Measurements from ENCODE around the gene CHST8.

Gene CHST8

GRCh38 chr19:33673258-33673875 is 51.6 kb downstream of the CHST8 start:
- DNase-seq (ENCODE audit: low read depth, low spot score) = no peak

GRCh38 chr19:33673996-33674625 is 52.4 kb downstream of the CHST8 start:
- no peak for DNase-seq (ENCODE audit: low read depth, low spot score)

- DNase-seq (ENCODE audit: low read depth, low spot score) = no peak
These were observed 53.0 kb downstream of the CHST8 start for GRCh38 chr19:33674626-33675367.

- DNase-seq (ENCODE audit: low read depth, low spot score) = no peak
These were observed 53.9 kb downstream of the CHST8 start for GRCh38 chr19:33675501-33676124.

- no peak for DNase-seq (ENCODE audit: low read depth, low spot score)
These were observed 55.4 kb downstream of the CHST8 start for GRCh38 chr19:33676999-33677665.

GRCh38 chr19:33677745-33678426 is 56.1 kb downstream of the CHST8 start:
- no peak for DNase-seq (ENCODE audit: low read depth, low spot score)

- no peak for DNase-seq (ENCODE audit: low read depth, low spot score)
These were observed 57.2 kb downstream of the CHST8 start for GRCh38 chr19:33678796-33679585.

GRCh38 chr19:33679696-33680095 is 57.9 kb downstream of the CHST8 start:
- no peak for DNase-seq (ENCODE audit: low read depth, low spot score)

GRCh38 chr19:33681081-33681680 is 59.4 kb downstream of the CHST8 start:
- DNase-seq (ENCODE audit: low read depth, low spot score) = no peak

- no peak for DNase-seq (ENCODE audit: low read depth, low spot score)
These were observed 62.3 kb downstream of the CHST8 start for GRCh38 chr19:33683881-33684537.

- DNase-seq (ENCODE audit: low read depth, low spot score) = no peak
These were observed 62.9 kb downstream of the CHST8 start for GRCh38 chr19:33684538-33685232.

GRCh38 chr19:33685541-33685940 is 63.8 kb downstream of the CHST8 start:
- no peak for DNase-seq (ENCODE audit: low read depth, low spot score)

- DNase-seq (ENCODE audit: low read depth, low spot score) = no peak
These were observed 64.5 kb downstream of the CHST8 start for GRCh38 chr19:33686262-33686661.

GRCh38 chr19:33686687-33687480 is 65.1 kb downstream of the CHST8 start:
- no peak for DNase-seq (ENCODE audit: low read depth, low spot score)

- DNase-seq (ENCODE audit: low read depth, low spot score) = no peak
These were observed 65.9 kb downstream of the CHST8 start for GRCh38 chr19:33687481-33688170.

GRCh38 chr19:33688171-33688992 is 66.6 kb downstream of the CHST8 start:
- DNase-seq (ENCODE audit: low read depth, low spot score) = no peak

All from activated naive CD8-positive, alpha-beta T cell treated with anti-CD3 and anti-CD28 coated beads, Interleukin-2, amount 50 U/mL, for 16 hours (primary cell).